GM19240 (cell line): ENCODE data around the gene ZIC2.

Source experiments
- DNase-seq: peaks from one replicate; pipeline ENCODE4 v3.0.0; 2011; ENCODE audit warnings: low spot score; ENCODE audit not compliant: insufficient read length

ZIC2 gene

DNA sequence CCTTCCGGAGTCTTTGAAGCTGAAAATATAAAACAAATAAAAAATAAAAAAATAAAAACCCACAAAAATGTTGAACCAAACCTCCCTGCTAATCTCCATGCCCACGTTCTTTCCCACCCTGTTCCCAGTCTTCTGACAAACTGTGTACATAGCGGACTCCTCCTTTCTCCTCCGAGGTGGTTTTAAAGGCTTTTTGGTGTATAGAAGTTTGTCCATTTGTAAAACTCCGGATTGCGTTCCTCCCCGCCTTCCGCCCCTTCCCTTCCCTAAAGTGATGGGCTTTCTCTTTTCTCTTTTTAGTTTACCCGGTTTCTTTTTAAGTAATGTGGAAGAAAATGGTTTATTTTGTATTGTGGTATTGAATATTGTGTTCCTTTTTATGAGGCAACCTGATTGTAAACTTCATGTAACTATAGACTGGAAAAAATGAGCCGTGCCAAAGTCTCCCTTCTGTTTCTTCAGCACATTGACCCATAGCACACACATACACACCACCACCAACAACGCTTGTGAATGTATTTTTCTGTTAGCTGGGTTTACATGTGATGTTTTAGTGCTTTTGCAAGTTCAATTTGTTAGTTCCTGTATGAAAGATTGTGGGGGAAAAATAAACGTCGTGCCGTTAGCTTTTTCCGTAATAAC, 4.4 kb downstream of the ZIC2 start:
- no peak for DNase-seq

DNA sequence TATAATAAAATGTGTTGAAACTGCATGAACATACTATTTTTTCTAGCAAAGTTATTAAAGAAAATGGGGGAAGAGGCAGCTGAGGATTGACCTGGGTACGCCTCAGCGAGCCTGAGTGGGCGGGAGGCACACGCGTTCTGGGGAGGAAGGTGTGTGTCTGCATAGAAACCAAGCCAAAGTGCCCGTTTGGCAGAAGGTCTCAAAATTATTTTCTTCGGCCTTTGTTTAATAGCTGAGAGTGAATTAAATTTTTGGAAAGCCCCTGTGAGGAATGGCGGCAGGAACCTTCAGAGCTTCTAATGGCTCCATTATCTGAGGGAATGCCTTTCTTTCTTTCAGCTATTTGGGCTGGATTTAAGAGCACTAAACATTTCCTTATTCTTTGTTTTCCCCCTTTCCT, 5.2 kb downstream of the ZIC2 start:
- DNase-seq = no peak

DNA sequence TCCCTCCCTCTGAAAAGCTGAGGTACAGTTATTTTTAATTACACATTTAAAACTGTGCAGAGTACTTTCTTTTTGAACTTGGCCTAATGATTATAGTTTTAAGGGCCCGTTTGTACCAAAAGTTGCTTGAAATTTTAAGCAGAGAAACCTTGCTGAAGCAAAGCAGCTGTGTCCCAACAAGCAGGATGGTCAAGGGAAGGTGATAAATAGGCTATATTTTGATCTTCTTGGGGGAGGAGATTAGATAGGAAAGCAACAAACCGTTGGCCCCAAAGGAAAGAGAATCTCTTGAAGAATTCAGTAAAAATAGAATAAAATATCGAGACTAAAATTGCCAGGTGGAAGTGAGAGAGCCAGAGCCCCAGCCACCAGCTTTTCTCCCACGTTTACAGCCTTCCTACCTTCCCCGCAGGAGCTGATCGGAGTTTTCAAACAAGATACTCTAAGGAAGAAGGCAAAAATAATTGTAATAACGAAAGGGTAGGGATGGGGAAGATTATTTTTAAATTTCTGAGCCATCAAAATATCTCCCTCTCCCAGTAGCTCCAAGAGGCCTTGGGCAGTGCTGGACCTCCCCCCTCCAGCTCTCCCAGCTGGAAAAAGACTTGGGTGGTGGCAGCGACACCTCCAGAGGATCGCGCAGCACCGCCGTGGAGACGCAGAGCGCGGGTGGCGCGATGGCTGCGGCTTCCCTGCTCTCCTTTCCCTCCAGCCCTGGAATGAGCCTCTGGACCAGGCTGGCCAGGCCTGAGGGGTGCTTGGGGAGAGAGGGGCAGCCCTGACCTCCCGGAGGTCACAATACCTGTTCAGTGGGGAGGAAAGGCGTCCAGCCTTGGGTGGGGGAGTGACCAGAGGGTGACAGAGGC, 5.8 kb downstream of the ZIC2 start:
- no peak for DNase-seq

DNA sequence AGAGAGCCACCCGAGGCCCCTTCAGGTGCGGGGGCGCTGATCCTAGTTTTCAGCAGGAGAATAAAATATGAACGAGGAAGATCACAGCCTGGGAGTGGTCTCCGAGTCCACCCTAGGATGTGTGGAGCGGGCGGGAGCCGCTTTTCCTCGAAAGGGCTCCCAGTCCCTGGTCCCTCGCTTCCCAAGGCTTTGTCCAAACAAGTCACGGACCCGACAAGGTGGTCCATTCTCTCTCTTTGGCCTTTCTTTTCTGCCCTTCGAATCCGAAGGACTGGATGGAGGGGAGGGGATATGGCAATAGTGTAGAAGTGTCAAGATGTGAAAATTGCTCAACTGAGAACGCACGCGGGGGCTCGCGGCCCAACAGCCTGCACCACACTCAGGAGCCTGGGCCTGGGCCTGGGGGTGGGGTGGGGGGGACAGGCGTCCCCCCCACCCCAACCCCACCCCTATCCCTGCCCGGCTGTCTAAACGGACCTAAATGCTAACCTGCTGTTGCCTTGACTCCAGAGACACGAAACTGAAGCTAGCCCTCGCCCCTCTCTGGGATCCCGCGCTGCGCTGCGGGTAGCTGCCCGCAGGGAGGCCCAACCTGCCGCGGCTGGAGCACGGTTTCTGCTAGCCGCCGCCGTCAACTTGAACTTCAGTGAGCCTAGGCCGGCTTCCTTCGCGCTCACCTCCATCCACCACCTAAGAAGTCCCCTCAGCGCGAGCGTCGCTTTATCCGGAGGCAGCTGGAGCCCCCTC, 7.1 kb downstream of the ZIC2 start:
- no peak for DNase-seq

DNA sequence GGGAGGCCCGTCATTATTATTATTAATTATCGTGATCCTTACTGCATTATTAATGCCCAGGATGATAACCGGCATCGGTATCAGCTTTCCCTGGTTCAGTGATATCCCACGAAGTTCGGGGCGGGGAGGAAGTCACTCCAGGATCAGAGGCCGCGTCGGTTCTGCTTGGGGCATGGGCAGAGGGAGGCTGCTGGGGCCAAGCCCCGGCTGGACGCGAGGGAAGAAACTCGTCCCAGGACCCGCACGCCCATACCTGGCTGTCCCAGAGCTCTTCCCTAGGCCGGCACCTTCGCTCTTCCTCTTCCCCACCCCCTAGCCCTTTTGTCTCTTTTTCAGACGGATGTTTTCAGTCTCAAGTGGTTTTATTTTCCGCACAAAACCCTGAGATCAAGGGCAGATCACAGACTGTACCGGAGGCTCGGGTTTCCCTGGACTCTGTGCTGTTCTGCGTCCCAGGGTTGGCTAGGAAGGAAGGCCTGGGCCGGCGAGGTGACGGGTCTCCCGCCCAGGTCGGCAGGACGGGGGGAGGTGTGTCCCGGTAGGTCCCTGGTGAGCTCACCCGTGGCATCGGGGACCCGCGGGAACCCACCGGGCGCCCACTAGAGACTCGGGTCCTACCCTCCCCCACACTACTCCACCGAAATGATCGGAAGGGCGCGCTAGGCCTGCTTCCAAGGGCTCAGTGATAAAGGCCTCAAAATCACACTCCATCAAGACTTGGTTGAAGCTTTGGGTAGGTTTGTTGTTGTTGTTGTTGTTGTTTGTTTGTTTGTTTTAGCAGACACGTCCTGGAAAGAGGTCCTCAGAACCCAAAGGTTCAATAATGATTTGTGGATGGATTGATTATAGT, 7.9 kb downstream of the ZIC2 start:
- DNase-seq = no peak

GRCh38 chr13:99990126-99990977, 8.8 kb downstream of the ZIC2 start:
- no peak for DNase-seq

- DNase-seq = no peak
Measured at GRCh38 chr13:99991013-99991827, 9.6 kb downstream of the ZIC2 start.

DNA sequence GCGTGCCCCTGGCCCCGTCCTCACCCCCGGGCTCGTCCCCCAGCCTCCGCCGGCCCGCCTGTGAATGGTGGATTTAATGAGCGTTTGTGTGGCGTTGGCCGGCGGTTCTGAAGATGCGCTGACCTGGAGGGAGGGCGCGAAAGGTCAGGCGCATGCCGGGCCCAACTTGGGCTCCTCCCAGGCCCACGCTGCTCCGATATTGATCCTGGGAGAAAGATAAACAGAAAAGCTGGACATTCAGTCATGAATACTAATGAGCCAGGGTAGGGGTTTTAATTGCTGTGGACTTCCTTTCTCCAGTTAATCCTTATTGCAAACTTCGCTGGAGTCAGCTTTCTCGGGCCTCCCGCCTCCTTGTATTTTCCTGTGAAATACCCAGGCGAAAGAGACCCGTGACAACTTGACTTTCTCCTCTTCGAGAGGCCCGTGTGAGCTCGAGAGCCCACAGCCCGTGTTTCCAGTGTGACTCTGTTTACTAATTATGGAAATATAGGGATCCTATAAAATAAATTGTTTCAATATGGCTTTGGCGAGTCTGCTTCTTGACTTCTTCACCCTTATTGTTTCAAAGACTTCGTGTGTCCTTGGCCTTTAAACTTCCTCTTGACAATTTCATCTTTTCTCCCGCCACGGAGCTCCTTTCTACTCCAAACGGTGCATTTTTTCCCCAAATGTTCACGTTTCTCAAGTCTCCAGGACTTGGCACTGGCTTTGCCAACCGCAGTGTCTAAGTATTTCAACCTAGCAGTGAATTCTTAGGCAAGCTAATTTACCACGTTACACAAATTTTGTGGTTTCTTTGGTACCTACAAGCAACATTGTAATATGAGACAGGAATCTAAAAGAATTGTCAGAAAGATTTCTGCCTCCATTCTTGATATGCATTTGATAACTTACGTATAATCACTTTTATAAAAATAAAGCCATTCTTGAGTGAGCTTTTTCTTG, 10.5 kb downstream of the ZIC2 start:
- no peak for DNase-seq

DNA sequence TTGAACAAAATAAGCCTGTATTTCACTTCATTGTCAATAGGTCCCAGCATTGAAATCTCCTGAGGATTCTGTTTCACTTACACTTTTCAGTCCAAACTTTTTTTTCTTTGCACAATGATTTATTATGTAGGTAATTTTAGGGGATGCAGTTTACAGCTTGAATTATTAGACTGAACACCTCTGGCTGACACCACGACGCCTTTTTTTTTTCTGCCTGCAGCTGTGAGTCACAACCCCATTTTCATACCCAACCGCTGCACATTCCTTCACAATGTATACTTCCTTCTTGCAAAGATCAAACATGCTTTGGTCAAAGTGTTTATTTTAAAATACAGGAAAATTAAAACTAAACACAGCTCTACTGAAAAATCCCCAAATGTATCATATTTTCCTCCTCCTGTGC, 11.4 kb downstream of the ZIC2 start:
- no peak for DNase-seq

DNA sequence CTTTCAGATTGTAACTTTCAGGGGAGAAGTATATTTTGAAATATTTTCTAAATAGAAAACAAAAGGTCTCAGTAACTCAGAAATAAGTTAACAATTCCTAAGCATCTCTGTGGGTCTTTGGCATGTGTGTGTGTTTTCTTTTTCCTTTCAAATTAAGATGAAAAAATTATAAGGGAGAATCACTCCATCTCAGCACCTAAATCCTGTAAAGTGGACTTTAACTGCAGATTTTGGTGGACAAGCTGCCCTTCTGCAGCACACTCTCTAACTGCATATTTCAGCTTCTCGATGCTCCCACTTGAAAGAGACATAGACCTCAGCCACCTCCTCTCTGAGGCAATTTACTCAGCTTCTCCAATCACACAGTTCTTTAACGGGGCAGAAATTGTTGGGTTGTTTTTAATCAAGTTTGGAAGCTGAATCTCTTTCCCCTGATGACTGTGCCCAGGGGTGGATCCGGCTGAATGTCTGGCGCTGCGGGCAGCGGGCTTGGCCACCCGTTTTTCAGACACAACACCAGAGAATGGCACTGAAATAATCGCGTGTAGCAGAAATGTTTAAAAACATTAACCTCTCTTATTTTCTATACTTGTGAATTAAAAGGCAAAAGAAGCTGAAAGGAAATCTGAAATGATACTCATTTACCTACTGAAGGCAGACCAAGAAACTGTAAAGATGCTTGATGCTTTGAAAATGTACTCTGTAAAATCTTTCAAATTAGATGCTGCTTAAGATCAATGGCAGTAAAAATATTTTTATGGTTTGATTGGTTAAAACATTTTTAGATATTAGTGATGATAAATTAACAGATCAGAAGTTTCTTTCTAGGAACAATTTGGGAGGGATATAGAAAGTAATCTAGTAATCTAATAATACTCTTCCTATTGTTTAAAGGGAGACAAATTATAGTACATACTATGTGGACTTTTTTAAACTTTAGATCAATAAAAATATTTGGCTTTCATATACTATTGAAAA, 12.4 kb downstream of the ZIC2 start:
- no peak for DNase-seq

GRCh38 chr13:99994638-99995020, 13.0 kb downstream of the ZIC2 start:
- no peak for DNase-seq

DNA sequence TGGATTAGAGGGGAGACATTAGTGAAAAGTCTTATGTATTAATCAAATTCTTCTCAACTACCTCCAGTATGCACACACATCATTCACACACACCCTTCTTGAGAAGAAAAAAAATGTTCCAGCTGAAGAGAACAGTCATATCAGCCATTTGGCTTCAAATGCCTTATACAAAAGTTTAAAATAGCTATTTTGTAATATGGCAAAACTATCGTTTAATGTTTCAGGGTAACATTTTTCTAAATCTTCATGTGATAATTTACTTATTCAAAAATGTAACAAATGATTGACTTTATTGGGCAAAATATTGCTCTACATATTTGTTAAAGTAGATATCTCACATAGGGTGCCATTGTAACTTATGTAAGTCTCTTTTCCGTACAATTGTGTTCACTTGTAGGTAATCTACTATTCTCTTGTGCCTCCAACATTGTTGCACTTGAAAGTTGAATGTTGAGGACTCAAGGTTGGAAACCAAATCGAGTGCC, 13.6 kb downstream of the ZIC2 start:
- no peak for DNase-seq

DNA sequence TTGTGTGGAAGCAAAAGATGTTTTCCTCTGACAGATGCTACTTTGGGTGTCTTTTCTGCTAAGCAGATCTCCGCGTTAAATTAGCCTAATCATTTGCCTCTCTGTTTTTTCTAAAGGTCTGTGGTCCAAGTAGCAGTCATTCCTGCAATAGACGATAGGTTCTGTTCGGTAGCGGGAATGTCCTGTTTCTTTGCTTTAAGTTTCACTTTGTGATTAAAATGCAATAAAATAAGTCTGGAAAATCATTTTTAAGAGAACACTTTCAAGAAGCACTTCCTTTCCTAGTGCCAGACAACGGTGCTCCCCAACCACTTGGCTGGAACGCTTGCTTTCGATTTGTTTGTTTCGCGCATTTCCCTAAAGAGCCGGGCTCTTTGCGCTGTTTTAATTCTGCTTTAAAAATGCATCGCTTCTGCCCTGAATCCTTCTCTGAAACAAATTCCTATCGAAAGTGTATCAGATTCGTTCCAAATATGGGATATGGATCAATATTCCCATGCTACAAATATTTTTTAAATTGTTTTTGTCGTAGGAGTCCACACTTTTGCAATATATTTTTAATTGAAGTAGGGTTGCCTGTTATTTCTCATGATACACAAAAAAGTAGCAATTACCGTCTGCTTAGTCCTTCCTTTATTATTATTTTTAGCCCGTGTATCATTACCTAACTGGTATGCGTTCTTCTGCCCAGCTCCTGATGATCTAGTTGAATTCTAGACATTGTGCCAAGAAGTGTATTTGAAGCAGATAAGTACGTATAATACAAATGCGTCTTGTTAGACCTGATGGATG, 14.2 kb downstream of the ZIC2 start:
- DNase-seq = no peak

- DNase-seq = no peak
Measured at GRCh38 chr13:99996381-99996973, 14.9 kb downstream of the ZIC2 start.

GRCh38 chr13:99997702-99998214, 16.2 kb downstream of the ZIC2 start:
- no peak for DNase-seq

DNA sequence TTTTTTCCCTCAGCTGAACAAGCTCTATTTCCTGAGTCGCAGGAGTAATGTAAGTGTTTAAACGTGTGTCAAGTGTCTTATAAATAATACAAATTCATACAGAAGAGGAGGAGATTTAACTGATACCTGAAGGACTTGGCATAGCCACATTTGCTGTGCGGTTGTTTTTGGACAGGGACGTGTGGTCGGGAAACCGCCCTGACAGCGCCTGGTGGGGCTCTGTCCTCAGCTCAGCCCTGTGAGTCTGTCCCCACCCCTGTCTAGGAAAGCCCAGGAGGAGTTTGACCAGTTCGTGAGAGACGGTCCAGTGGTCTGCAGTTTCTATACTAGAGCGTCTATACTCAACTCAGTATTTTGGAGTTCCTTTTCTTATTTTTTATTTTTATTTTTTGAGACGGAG, 16.7 kb downstream of the ZIC2 start:
- DNase-seq = no peak
